LHCN-M2 (cell line): ENCODE measurements around the gene DNMBP. TPM values are rescaled to one million over a fixed set of nuclear protein-coding genes. Genes with fewer than 3 reads are reported as not detected.

Source experiments
- DNase-seq: peaks from one replicate; pipeline ENCODE4 v3.0.0-alpha.2; 2012; ENCODE audit warnings: low read depth
- total RNA-seq: library from RNA; depleted of rRNA; stranded (reverse); fragments of >200 nt; gene quantifications from 2 replicates; pipeline ENCODE4 v1.2.3, GENCODE V29; 2014; rRNA removed

DNMBP gene
- total RNA-seq, 1 experiment from 2014 or later: 22.5 TPM

- no peak for DNase-seq
These were observed 181.8 kb downstream of the DNMBP start for GRCh38 chr10:99827936-99828335.

Other genes with a start within 250 kb of the DNMBP start
- 0.34 and 0.58 TPM in 2 replicates for gene ABCC2, start 227.3 kb downstream of the DNMBP start, total RNA-seq
- gene CPN1, start 71.9 kb upstream of the DNMBP start, total RNA-seq: not detected in 2 replicates
- 74.7 and 75.7 TPM in 2 replicates for gene ERLIN1, start 176.1 kb upstream of the DNMBP start, total RNA-seq
- gene CHUK, start 219.6 kb upstream of the DNMBP start, total RNA-seq: 34.9 and 36.3 TPM in 2 replicates